HCT116 (cell line): Measurements from ENCODE around the gene OTOG. TPM values are rescaled to one million over a fixed set of nuclear protein-coding genes. Genes with fewer than 3 reads are reported as not detected.

Experiments used
- ATAC-seq: fragments of 200-7000 bp; cut with Tn5 transposase; 2 replicates; pipeline ENCODE4 v1.9.1; 2020; ENCODE audit warnings: mild to moderate bottlenecking, moderate library complexity
- BruUV-seq: library from RNA; stranded (reverse); fragments of 400-500 nt; replicated peaks from 2 replicates; lab custom pipeline; 2021; lab: Mats Ljungman, UMichigan
- CTCF ChIA-PET: fragments of 300-600 bp; sonication (Branson Sonifier 250); formaldehyde crosslinking; loops from one replicate; lab custom pipeline; 2021; ENCODE audit warnings: antibody characterized with exemption; lab: Charles Lee
- POLR2A ChIA-PET: fragments of 300-600, 350-600 bp; sonication (Branson Sonifier 250); formaldehyde crosslinking; loops from one replicate; lab custom pipeline; 2021; ENCODE audit warnings: antibody characterized with exemption; lab: Charles Lee
- RAD21 ChIA-PET, 2 experiments: fragments of 300-600 bp; sonication (Branson Sonifier 250); formaldehyde crosslinking; loops; one replicate each; lab custom pipeline; 2023; ENCODE audit warnings: low total read pairs in 2 of 2; ENCODE audit not compliant: uncharacterized antibody in 2 of 2, unreplicated experiment in 2 of 2, low non-redundant PET in 1 of 2; lab: Charles Lee
- DNase-seq: peaks from one replicate; pipeline ENCODE4 v3.0.0-alpha.2; 2010; ENCODE audit warnings: low read depth, low spot score
- H2AFZ ChIP-seq: fragments of 200-600 bp; shearing (Covaris generic), sonication (generic); 2 replicates; pipeline ENCODE4 v1.6.1; 2017; ENCODE audit warnings: low read depth, mixed run types, mixed read lengths, antibody characterized with exemption, low read length; ENCODE audit not compliant: poor library complexity, severe bottlenecking
- H3K27ac ChIP-seq: 2 replicates; pipeline ENCODE4 v1.5.1; 2012; ENCODE audit warnings: low read depth, low read length
- H3K27me3 ChIP-seq: fragments of 200-600 bp; sonication (generic); 2 replicates; pipeline ENCODE4 v1.6.1; 2016; ENCODE audit warnings: mixed run types, low read length, mixed read lengths; ENCODE audit not compliant: insufficient read depth
- H3K36me3 ChIP-seq, 2 experiments: fragments of 200-500 bp in 1 of 2; fragments of 200-600 bp in 1 of 2; sonication (Bioruptor generic) in 1 of 2; sonication (generic) in 1 of 2; 2 replicates each; pipeline versions ENCODE4 v1.5.1 to v1.6.1; 2014 to 2016; ENCODE audit warnings: low read length in 2 of 2, inconsistent platforms in 1 of 2, mixed read lengths in 1 of 2, mixed run types in 1 of 2; ENCODE audit not compliant: insufficient read depth in 2 of 2, control insufficient read depth in 1 of 2
- H3K4me1 ChIP-seq, 2 experiments: fragments of 200-600 bp in 1 of 2; sonication (generic) in 1 of 2; 2 replicates each; pipeline versions ENCODE4 v1.5.1 to v1.6.1; 2012 to 2017; ENCODE audit warnings: low read length in 2 of 2, inconsistent platforms in 1 of 2, mild to moderate bottlenecking in 1 of 2, mixed read lengths in 1 of 2, mixed run types in 1 of 2, moderate library complexity in 1 of 2; ENCODE audit not compliant: insufficient read depth in 2 of 2, control insufficient read depth in 1 of 2
- H3K4me2 ChIP-seq: fragments of 200-600 bp; sonication (generic); 2 replicates; pipeline ENCODE4 v1.6.1; 2017; ENCODE audit warnings: mixed run types, low read length, mixed read lengths
- H3K4me3 ChIP-seq, 2 experiments: fragments of 200-600 bp in 1 of 2; sonication (generic) in 1 of 2; replicated peaks in 1 of 2; 2 replicates each; pipeline ENCODE4 v1.5.1; 2011 to 2016; ENCODE audit warnings: low read length in 2 of 2, control low read depth in 1 of 2, low read depth in 1 of 2, mild to moderate bottlenecking in 1 of 2, mixed read lengths in 1 of 2, mixed run types in 1 of 2
- H3K79me2 ChIP-seq: fragments of 200-600 bp; sonication (generic); 2 replicates; pipeline ENCODE4 v1.6.1; 2017; ENCODE audit warnings: mild to moderate bottlenecking, mixed run types, low read length, moderate library complexity, mixed read lengths; ENCODE audit not compliant: insufficient read depth
- H3K9ac ChIP-seq: fragments of 200-600 bp; sonication (generic); 2 replicates; pipeline ENCODE4 v1.6.1; 2016; ENCODE audit warnings: low read length, mixed read lengths
- H3K9me2 ChIP-seq: fragments of 200-600 bp; sonication (generic), shearing (Covaris generic); 2 replicates; pipeline ENCODE4 v1.6.1; 2017; ENCODE audit warnings: mixed run types, mild to moderate bottlenecking, moderate library complexity; ENCODE audit not compliant: insufficient read depth
- H3K9me3 ChIP-seq, 2 experiments: fragments of 200-500 bp in 1 of 2; fragments of 200-600 bp in 1 of 2; sonication (Bioruptor generic) in 1 of 2; sonication (generic) in 1 of 2; 2 replicates each; pipeline ENCODE4 v1.6.1; 2014 to 2017; ENCODE audit warnings: low read length in 2 of 2, mixed read lengths in 2 of 2, inconsistent platforms in 1 of 2, low read depth in 1 of 2, mild to moderate bottlenecking in 1 of 2, mixed run types in 1 of 2, moderate library complexity in 1 of 2; ENCODE audit not compliant: control insufficient read depth in 1 of 2, insufficient read depth in 1 of 2
- H4K20me1 ChIP-seq: fragments of 200-600 bp; sonication (generic), shearing (Covaris generic); 2 replicates; pipeline ENCODE4 v1.6.1; 2017; ENCODE audit warnings: mixed run types, mild to moderate bottlenecking, moderate library complexity; ENCODE audit not compliant: insufficient read depth
- ELF1 ChIP-seq: IDR thresholded peaks from 2 replicates; pipeline ENCODE4 v1.6.1; 2012; ENCODE audit warnings: low read depth, borderline replicate concordance
- EZH2 ChIP-seq: fragments of 200-600 bp; sonication (generic); IDR thresholded peaks from 2 replicates; pipeline ENCODE4 v1.6.1; 2017; ENCODE audit warnings: antibody characterized with exemption, mixed run types
- EZH2phosphoT487 ChIP-seq: fragments of 200-600 bp; IDR thresholded peaks from 2 replicates; pipeline ENCODE4 v1.6.1; 2018; ENCODE audit warnings: antibody characterized with exemption, borderline replicate concordance
- FOSL1 ChIP-seq: IDR thresholded peaks from 2 replicates; pipeline ENCODE4 v1.6.1; 2012; ENCODE audit warnings: low read depth
- POLR2AphosphoS5 ChIP-seq: IDR thresholded peaks from 2 replicates; pipeline ENCODE4 v1.6.1; 2011; ENCODE audit warnings: mild to moderate bottlenecking, low read depth, low read length, moderate library complexity
- TCF7L2 ChIP-seq: IDR thresholded peaks from 2 replicates; pipeline ENCODE4 v1.7.0; 2011; ENCODE audit warnings: borderline replicate concordance, inconsistent platforms; ENCODE audit not compliant: insufficient read depth, insufficient read length; ENCODE audit errors: extremely low read depth
- ZNF274 ChIP-seq: fragments of 200-500 bp; sonication (Bioruptor generic); IDR thresholded peaks from 2 replicates; pipeline ENCODE4 v1.6.1; 2014; ENCODE audit warnings: mild to moderate bottlenecking, low read depth, low read length, inconsistent platforms
- intact Hi-C: fragments of 100-400 bp; cut with micrococcal nuclease; formaldehyde crosslinking; loops from 2 replicates; pipeline ENCODE4 v1.10.0; 2022
- total RNA-seq: library from RNA; stranded (reverse); gene quantifications from one replicate; pipeline ENCODE4 v1.2.1, GENCODE V29; 2021; ENCODE audit not compliant: unreplicated experiment
- TF ChIP-seq, protein P1 (sequence below): IDR thresholded peaks from 2 replicates; pipeline ENCODE4 v1.6.1; 2011; ENCODE audit warnings: mild to moderate bottlenecking, low read length, moderate library complexity; ENCODE audit not compliant: insufficient replicate concordance; ENCODE audit errors: extremely low read depth
- TF ChIP-seq, protein P2 (sequence below), 3 experiments: fragments of 200-600 bp in 1 of 3; sonication (generic) in 1 of 3; IDR thresholded peaks in 2 of 3; conservative IDR thresholded peaks in 1 of 3; 2 replicates each; pipeline ENCODE4 v1.5.1; 2012 to 2017; ENCODE audit warnings: low read depth in 2 of 3, low read length in 2 of 3, antibody characterized with exemption in 1 of 3, borderline replicate concordance in 1 of 3, control low read depth in 1 of 3, mild to moderate bottlenecking in 1 of 3, mixed read lengths in 1 of 3, mixed run types in 1 of 3, moderate library complexity in 1 of 3; ENCODE audit not compliant: insufficient read depth in 1 of 3

Gene OTOG
- total RNA-seq, 1 experiment from 2014 or later = 0.07 TPM

DNA sequence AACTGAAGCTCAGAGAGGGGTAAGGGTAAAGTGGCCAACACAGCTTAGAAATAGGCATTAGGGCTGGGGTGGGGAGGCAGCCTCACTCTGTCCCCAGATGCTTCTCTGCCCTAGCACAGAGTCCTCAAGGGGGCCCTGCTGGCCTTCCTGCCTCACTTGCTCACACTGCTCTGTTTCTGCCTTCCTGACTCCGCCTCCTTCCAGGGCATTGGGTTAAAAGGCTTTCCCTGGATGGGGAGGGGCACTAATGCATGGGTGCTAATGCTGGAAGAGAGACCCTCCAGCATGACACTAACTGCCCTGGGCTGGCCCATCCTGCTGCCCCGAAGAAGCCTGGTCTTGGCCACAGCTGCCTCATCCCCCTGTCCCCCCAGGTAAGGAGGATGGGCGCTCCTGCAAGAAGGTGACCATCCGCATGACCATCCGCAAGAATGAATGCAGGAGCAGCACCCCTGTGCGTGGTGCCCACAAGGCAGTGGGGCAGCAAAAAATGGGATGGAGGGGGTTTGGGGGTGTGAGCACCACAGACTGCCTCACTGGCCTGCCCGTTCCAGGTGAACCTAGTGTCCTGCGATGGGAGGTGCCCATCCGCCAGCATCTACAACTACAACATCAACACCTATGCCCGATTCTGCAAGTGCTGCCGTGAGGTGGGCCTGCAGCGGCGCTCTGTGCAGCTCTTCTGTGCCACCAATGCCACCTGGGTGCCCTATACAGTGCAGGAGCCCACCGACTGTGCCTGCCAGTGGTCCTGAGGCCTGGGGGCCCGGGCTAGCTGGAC is 98.3 kb downstream of the OTOG start (continued):
- TF ChIP-seq, protein P1, sequence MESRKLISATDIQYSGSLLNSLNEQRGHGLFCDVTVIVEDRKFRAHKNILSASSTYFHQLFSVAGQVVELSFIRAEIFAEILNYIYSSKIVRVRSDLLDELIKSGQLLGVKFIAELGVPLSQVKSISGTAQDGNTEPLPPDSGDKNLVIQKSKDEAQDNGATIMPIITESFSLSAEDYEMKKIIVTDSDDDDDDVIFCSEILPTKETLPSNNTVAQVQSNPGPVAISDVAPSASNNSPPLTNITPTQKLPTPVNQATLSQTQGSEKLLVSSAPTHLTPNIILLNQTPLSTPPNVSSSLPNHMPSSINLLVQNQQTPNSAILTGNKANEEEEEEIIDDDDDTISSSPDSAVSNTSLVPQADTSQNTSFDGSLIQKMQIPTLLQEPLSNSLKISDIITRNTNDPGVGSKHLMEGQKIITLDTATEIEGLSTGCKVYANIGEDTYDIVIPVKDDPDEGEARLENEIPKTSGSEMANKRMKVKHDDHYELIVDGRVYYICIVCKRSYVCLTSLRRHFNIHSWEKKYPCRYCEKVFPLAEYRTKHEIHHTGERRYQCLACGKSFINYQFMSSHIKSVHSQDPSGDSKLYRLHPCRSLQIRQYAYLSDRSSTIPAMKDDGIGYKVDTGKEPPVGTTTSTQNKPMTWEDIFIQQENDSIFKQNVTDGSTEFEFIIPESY = no peak
- no peak for TF ChIP-seq FOSL1
- TF ChIP-seq EZH2 = no peak
- TF ChIP-seq POLR2AphosphoS5 = no peak
- no peak for TF ChIP-seq ELF1
- no peak for TF ChIP-seq EZH2phosphoT487

- DNase-seq (no peak), ATAC-seq (no peak)
- ChIA-PET CTCF (no interaction called here), RAD21 (no interaction called here), POLR2A (no interaction called here)
- Histone ChIP-seq H2AFZ (no peak overlapping the region), H3K9me2 (no peaks in the 10 kb centered on the region), H3K9me3 (no peaks in the 10 kb centered on the region), H3K4me2 (no peak overlapping the region), H3K9ac (no peak overlapping the region), H3K79me2 (no peaks in the 10 kb centered on the region), H4K20me1 (no peaks in the 10 kb centered on the region), H3K27me3 (no peaks in the 10 kb centered on the region), H3K4me1 (peaks cover 11 to 21% of the 10 kb centered on the region in 2 experiments), H3K36me3 (no peaks in the 10 kb centered on the region), H3K27ac (no peak overlapping the region), H3K4me3 (no peak overlapping the region)
- intact Hi-C loops = no loop called here
- no TSS peak for BruUV-seq
- TF ChIP-seq, protein P2, sequence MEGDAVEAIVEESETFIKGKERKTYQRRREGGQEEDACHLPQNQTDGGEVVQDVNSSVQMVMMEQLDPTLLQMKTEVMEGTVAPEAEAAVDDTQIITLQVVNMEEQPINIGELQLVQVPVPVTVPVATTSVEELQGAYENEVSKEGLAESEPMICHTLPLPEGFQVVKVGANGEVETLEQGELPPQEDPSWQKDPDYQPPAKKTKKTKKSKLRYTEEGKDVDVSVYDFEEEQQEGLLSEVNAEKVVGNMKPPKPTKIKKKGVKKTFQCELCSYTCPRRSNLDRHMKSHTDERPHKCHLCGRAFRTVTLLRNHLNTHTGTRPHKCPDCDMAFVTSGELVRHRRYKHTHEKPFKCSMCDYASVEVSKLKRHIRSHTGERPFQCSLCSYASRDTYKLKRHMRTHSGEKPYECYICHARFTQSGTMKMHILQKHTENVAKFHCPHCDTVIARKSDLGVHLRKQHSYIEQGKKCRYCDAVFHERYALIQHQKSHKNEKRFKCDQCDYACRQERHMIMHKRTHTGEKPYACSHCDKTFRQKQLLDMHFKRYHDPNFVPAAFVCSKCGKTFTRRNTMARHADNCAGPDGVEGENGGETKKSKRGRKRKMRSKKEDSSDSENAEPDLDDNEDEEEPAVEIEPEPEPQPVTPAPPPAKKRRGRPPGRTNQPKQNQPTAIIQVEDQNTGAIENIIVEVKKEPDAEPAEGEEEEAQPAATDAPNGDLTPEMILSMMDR (IDR thresholded peaks at IDR 0.05 in 2 of 3, conservative IDR thresholded peaks at IDR 0.05 in 1 of 3; ENCODE audit: borderline replicate concordance in 1 of 3, insufficient read depth in 1 of 3, low read depth in 2 of 3, low read length in 2 of 3) = no peak
- TF ChIP-seq TCF7L2 (no peak), ZNF274 (no peak)
Measured at GRCh38 chr11:17646451-17647145, 99.5 kb downstream of the OTOG start.
